H9 (cell line): ENCODE data around the gene ARMC9. TPM values are rescaled to one million over a fixed set of nuclear protein-coding genes. Genes with fewer than 3 reads are reported as not detected.

ENCODE experiments used
- DNase-seq: peaks from one replicate; pipeline ENCODE4 v3.0.0-alpha.2; 2017
- H2AFZ ChIP-seq: one replicate; pipeline ENCODE4 v1.6.1; 2013; ENCODE audit warnings: mild to moderate bottlenecking, low read length, control low read depth, moderate library complexity
- H2AK5ac ChIP-seq: 2 replicates; pipeline ENCODE4 v1.6.1; 2013; ENCODE audit warnings: low read length, control low read depth, mixed read lengths; ENCODE audit not compliant: insufficient read length
- H2BK120ac ChIP-seq: one replicate; pipeline ENCODE4 v1.6.1; 2013; ENCODE audit warnings: low read depth, mild to moderate bottlenecking, low read length, control low read depth, inconsistent platforms; ENCODE audit not compliant: poor library complexity, severe bottlenecking
- H2BK12ac ChIP-seq: 2 replicates; pipeline ENCODE4 v1.6.1; 2013; ENCODE audit warnings: low read length, control low read depth, mixed read lengths, low read depth; ENCODE audit not compliant: insufficient read length
- H2BK15ac ChIP-seq: 2 replicates; pipeline ENCODE4 v1.6.1; 2013; ENCODE audit warnings: low read depth, low read length, control low read depth
- H2BK20ac ChIP-seq: one replicate; pipeline ENCODE4 v1.6.1; 2013; ENCODE audit warnings: low read depth, mild to moderate bottlenecking, low read length, control low read depth, inconsistent platforms; ENCODE audit not compliant: poor library complexity, severe bottlenecking
- H2BK5ac ChIP-seq: 2 replicates; pipeline ENCODE4 v1.6.1; 2013; ENCODE audit warnings: low read length, control low read depth, mixed read lengths; ENCODE audit not compliant: insufficient read length
- H3K14ac ChIP-seq: 2 replicates; pipeline ENCODE4 v1.6.1; 2013; ENCODE audit warnings: low read length, control low read depth; ENCODE audit not compliant: insufficient read depth
- H3K18ac ChIP-seq: 2 replicates; pipeline ENCODE4 v1.6.1; 2013; ENCODE audit warnings: low read depth, mild to moderate bottlenecking, mixed read lengths, low read length, control low read depth; ENCODE audit not compliant: insufficient read length
- H3K23ac ChIP-seq: 2 replicates; pipeline ENCODE4 v1.6.1; 2013; ENCODE audit warnings: low read length, control low read depth, mixed read lengths, low read depth; ENCODE audit not compliant: insufficient read length
- H3K23me2 ChIP-seq: 2 replicates; pipeline ENCODE4 v1.6.1; 2013; ENCODE audit warnings: low read depth, mild to moderate bottlenecking, mixed read lengths, low read length, control low read depth; ENCODE audit not compliant: insufficient read length, poor library complexity, severe bottlenecking
- H3K27ac ChIP-seq: 2 replicates; pipeline ENCODE4 v1.5.1; 2013; ENCODE audit warnings: low read length, control low read depth, mixed read lengths, low read depth; ENCODE audit not compliant: insufficient read length
- H3K27me3 ChIP-seq: 2 replicates; pipeline ENCODE4 v1.6.1; 2013; ENCODE audit warnings: low read length, control low read depth, inconsistent platforms; ENCODE audit not compliant: insufficient read depth
- H3K4ac ChIP-seq: 2 replicates; pipeline ENCODE4 v1.6.1; 2013; ENCODE audit warnings: low read depth, mild to moderate bottlenecking, control low read depth, inconsistent platforms, low read length, moderate library complexity
- H3K4me1 ChIP-seq: 2 replicates; pipeline ENCODE4 v1.6.1; 2013; ENCODE audit warnings: low read length, control low read depth, inconsistent platforms; ENCODE audit not compliant: insufficient read depth
- H3K4me2 ChIP-seq: 2 replicates; pipeline ENCODE4 v1.6.1; 2013; ENCODE audit warnings: low read length, control low read depth, mixed read lengths; ENCODE audit not compliant: insufficient read length, insufficient read depth
- H3K56ac ChIP-seq: 2 replicates; pipeline ENCODE4 v1.6.1; 2013; ENCODE audit warnings: low read depth, mild to moderate bottlenecking, mixed read lengths, low read length, control low read depth; ENCODE audit not compliant: insufficient read length
- H3K79me1 ChIP-seq: 2 replicates; pipeline ENCODE4 v1.6.1; 2013; ENCODE audit warnings: low read depth, mild to moderate bottlenecking, moderate library complexity, low read length, control low read depth, inconsistent platforms; ENCODE audit not compliant: insufficient read depth, poor library complexity, severe bottlenecking
- H3K79me2 ChIP-seq: 2 replicates; pipeline ENCODE4 v1.6.1; 2013; ENCODE audit warnings: low read length, control low read depth, inconsistent platforms; ENCODE audit not compliant: insufficient read depth
- H3K9ac ChIP-seq: 2 replicates; pipeline ENCODE4 v1.6.1; 2013; ENCODE audit warnings: low read length, control low read depth, mixed read lengths; ENCODE audit not compliant: insufficient read length; ENCODE audit errors: extremely low read depth
- H3K9me3 ChIP-seq: one replicate; pipeline ENCODE4 v1.6.1; 2013; ENCODE audit warnings: low read depth, low read length, inconsistent platforms; ENCODE audit not compliant: control insufficient read depth
- H3T11ph ChIP-seq: one replicate; pipeline ENCODE4 v1.6.1; 2013; ENCODE audit warnings: mild to moderate bottlenecking, low read length, control low read depth, inconsistent platforms
- H4K20me1 ChIP-seq: one replicate; pipeline ENCODE4 v1.6.1; 2013; ENCODE audit not compliant: control insufficient read depth, insufficient read length, insufficient read depth
- H4K5ac ChIP-seq: 2 replicates; pipeline ENCODE4 v1.6.1; 2013; ENCODE audit warnings: low read depth, mild to moderate bottlenecking, mixed read lengths, low read length, control low read depth; ENCODE audit not compliant: insufficient read length
- H4K8ac ChIP-seq: replicated peaks from 2 replicates; pipeline ENCODE4 v1.6.1; 2013; ENCODE audit warnings: low read length, control low read depth, mixed read lengths, low read depth; ENCODE audit not compliant: insufficient read length
- H4K91ac ChIP-seq: 2 replicates; pipeline ENCODE4 v1.6.1; 2013; ENCODE audit warnings: low read depth, mild to moderate bottlenecking, moderate library complexity, mixed read lengths, low read length, control low read depth; ENCODE audit not compliant: insufficient read length
- H3K27ac Mint-ChIP-seq, 3 experiments: 2 replicates in 2 of 3; 3 replicates in 1 of 3; pipeline ENCODE4 v1.8.0; 2020 to 2021; ENCODE audit warnings: mixed read lengths in 3 of 3, mild to moderate bottlenecking in 1 of 3, moderate library complexity in 1 of 3
- H3K27me3 Mint-ChIP-seq: 2 replicates; pipeline ENCODE4 v1.8.0; 2021; ENCODE audit warnings: low read depth, mild to moderate bottlenecking, moderate library complexity, mixed read lengths
- H3K36me3 Mint-ChIP-seq, 3 experiments: 2 replicates in 2 of 3; 3 replicates in 1 of 3; pipeline ENCODE4 v1.8.0; 2020 to 2021; ENCODE audit warnings: low read depth in 3 of 3, mixed read lengths in 3 of 3; ENCODE audit not compliant: insufficient read depth in 1 of 3
- H3K4me1 Mint-ChIP-seq, 2 experiments: 2 replicates each; pipeline ENCODE4 v1.8.0; 2020; ENCODE audit warnings: mixed read lengths in 2 of 2
- H3K4me3 Mint-ChIP-seq, 2 experiments: 2 replicates in 1 of 2; 3 replicates in 1 of 2; pipeline ENCODE4 v1.8.0; 2020 to 2021; ENCODE audit warnings: mild to moderate bottlenecking in 2 of 2, mixed read lengths in 2 of 2, moderate library complexity in 1 of 2
- H3K9me3 Mint-ChIP-seq, 2 experiments: 2 replicates in 1 of 2; 3 replicates in 1 of 2; pipeline ENCODE4 v1.8.0; 2020; ENCODE audit warnings: mild to moderate bottlenecking in 2 of 2, mixed read lengths in 2 of 2, moderate library complexity in 1 of 2
- WGBS: extraction: QIAGEN DNeasy Blood & Tissue Kit; methylation state at CpG from one replicate; pipeline ENCODE4 v1.1.7; 2013; ENCODE audit warnings: missing lambda C conversion rate, low lambda C conversion rate, mixed read lengths; ENCODE audit not compliant: insufficient read length; ENCODE audit errors: extremely low coverage; 5-methylcytosine and 5-hydroxymethylcytosine counted together
- total RNA-seq: library from RNA; stranded (reverse); gene quantifications from 2 replicates; pipeline ENCODE4 v1.2.1, GENCODE V29; 2021
- TF ChIP-seq, protein P1 (sequence below): fragments of 200-600 bp; sonication (generic); conservative IDR thresholded peaks from 3 replicates; pipeline ENCODE4 v1.8.0; 2021; ENCODE audit warnings: antibody characterized with exemption, mild to moderate bottlenecking

ARMC9 gene
- total RNA-seq, 1 experiment from 2014 or later, result 37.6 TPM

DNA sequence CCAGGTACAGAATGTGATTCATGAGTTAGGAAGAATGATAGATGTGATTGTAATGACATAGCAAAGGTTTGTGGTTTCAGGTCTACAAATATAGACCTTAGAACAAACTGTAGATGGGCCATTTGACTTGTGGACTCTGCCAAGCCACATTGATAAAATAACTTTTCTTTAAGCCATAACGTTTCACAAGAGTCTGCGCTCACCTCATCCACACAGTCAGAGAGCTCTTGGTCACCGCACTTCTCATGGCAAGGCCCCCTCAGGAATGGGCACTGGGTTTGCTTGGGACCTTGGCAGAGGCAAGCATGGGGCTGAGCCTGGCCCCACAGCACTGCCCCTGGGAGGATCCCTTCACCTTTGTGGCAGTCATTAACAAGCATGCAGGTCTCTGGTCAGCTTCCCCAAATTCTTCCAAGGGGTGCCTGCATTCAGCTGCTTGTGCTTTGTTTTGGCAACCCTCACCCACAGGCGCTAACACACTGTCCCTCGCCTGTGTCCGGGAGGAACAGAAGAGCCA, 14.0 kb downstream of the ARMC9 start:
- Histone ChIP-seq H3K4ac (no peak overlapping the region), H3K79me1 (no peaks in the 10 kb centered on the region), H3K79me2 (no peaks in the 10 kb centered on the region), H2BK20ac (no peak overlapping the region), H3T11ph (no peak overlapping the region), H2BK15ac (no peak overlapping the region), H3K18ac (no peak overlapping the region), H2BK12ac (no peak overlapping the region), H3K9ac (no peak overlapping the region), H3K27me3 (no peaks in the 10 kb centered on the region), H3K23me2 (no peaks in the 10 kb centered on the region), H4K91ac (no peak overlapping the region), H3K9me3 (no peaks in the 10 kb centered on the region), H2AFZ (no peak overlapping the region), H3K27ac (no peak overlapping the region), H4K5ac (no peak overlapping the region), H3K14ac (no peak overlapping the region), H3K4me1 (no peaks in the 10 kb centered on the region), H3K23ac (no peak overlapping the region), H2BK120ac (no peak overlapping the region), H2BK5ac (no peak overlapping the region), H2AK5ac (no peak overlapping the region), H4K20me1 (no peaks in the 10 kb centered on the region), H3K56ac (no peak overlapping the region), H4K8ac (no peak overlapping the region), H3K4me2 (no peak overlapping the region)
- DNase-seq, result no peak
- TF ChIP-seq, protein P1, sequence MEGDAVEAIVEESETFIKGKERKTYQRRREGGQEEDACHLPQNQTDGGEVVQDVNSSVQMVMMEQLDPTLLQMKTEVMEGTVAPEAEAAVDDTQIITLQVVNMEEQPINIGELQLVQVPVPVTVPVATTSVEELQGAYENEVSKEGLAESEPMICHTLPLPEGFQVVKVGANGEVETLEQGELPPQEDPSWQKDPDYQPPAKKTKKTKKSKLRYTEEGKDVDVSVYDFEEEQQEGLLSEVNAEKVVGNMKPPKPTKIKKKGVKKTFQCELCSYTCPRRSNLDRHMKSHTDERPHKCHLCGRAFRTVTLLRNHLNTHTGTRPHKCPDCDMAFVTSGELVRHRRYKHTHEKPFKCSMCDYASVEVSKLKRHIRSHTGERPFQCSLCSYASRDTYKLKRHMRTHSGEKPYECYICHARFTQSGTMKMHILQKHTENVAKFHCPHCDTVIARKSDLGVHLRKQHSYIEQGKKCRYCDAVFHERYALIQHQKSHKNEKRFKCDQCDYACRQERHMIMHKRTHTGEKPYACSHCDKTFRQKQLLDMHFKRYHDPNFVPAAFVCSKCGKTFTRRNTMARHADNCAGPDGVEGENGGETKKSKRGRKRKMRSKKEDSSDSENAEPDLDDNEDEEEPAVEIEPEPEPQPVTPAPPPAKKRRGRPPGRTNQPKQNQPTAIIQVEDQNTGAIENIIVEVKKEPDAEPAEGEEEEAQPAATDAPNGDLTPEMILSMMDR, result no peak
- no peak overlapping the region for H3K27ac Mint-ChIP-seq
- H3K9me3 Mint-ChIP-seq, result no peaks in the 10 kb centered on the region
- no peaks in the 10 kb centered on the region for H3K4me1 Mint-ChIP-seq
- H3K27me3 Mint-ChIP-seq, result no peaks in the 10 kb centered on the region
- WGBS, result no CpG with 5 or more reads among the region's 6 CpGs
- H3K4me3 Mint-ChIP-seq, result no peak overlapping the region
- H3K36me3 Mint-ChIP-seq, result peaks cover 15 to 66% (median 43%) of the 10 kb centered on the region in 3 experiments; a peak in 6 of 7 replicates
